ENCODE data around the gene SMOC1. TPM values are rescaled to one million over a fixed set of nuclear protein-coding genes. Genes with fewer than 3 reads are reported as not detected.

The SMOC1 gene
- total and polyA plus RNA-seq, 2 of the 8 experiments (the other 6 are each of a cell fraction or from before 2014, with no cell fraction given) = 1.6 to 2.4 TPM

- Histone ChIP-seq H3K9me3 (ENCODE audit: insufficient read depth in 2 of 2, low read depth in 1 of 2, low read length in 1 of 2) (no peaks in the 10 kb centered on the region), H3K4me1 (replicated peaks in 1 of 4; ENCODE audit: control insufficient read depth in 3 of 4, insufficient read depth in 4 of 4, low read length in 3 of 4) (peaks cover 0 to 3% (median 0%) of the 10 kb centered on the region in 4 experiments; a peak in 2 of 7 replicates), H3K27ac (ENCODE audit: low read depth, low read length) (no peak overlapping the region), H2BK20ac (ENCODE audit: low read length) (no peak overlapping the region), H3K4me2 (ENCODE audit: insufficient read depth in 1 of 2, low read depth in 2 of 2, low read length in 2 of 2) (no peak overlapping the region), H4K5ac (ENCODE audit: insufficient read length, low read depth, low read length) (no peak overlapping the region), H3K79me1 (ENCODE audit: low read depth, low read length) (no peaks in the 10 kb centered on the region), H3K23me2 (ENCODE audit: low read depth, low read length) (no peaks in the 10 kb centered on the region), H3K4ac (replicated peaks; ENCODE audit: insufficient read length, low read depth, low read length) (no peak overlapping the region), H3K9ac (replicated peaks in 1 of 4; ENCODE audit: extremely low read depth in 1 of 4, low read depth in 3 of 4, low read length in 3 of 4) (no peak overlapping the region), H4K20me1 (replicated peaks in 1 of 2; ENCODE audit: control insufficient read depth in 1 of 2, insufficient read depth in 2 of 2, low read length in 2 of 2) (no peaks in the 10 kb centered on the region), H3K4me3 (ENCODE audit: extremely low read depth in 1 of 4, insufficient read depth in 2 of 4, low read depth in 3 of 4, low read length in 4 of 4) (no peak overlapping the region), H4K91ac (replicated peaks; ENCODE audit: insufficient read length, low read length) (no peak overlapping the region), H2AFZ (ENCODE audit: low read length) (0 out of 2 replicates have a peak overlapping the region, but pooled peaks have one; percentile 43), H3K14ac (ENCODE audit: insufficient read length) (no peak overlapping the region), H2BK5ac (ENCODE audit: low read depth, low read length) (no peak overlapping the region), H3K79me2 (ENCODE audit: control insufficient read depth in 1 of 2, insufficient read depth in 2 of 2, low read length in 2 of 2) (no peaks in the 10 kb centered on the region), H3K36me3 (ENCODE audit: control insufficient read depth in 2 of 4, insufficient read depth in 4 of 4, low read length in 3 of 4) (no peaks in the 10 kb centered on the region), H2BK120ac (replicated peaks; ENCODE audit: low read depth, low read length) (no peak overlapping the region), H3K23ac (ENCODE audit: insufficient read length) (no peak overlapping the region), H3K56ac (replicated peaks; ENCODE audit: insufficient read length, low read depth, low read length) (no peak overlapping the region), H2BK12ac (ENCODE audit: low read depth, low read length) (no peak overlapping the region), H3K18ac (ENCODE audit: extremely low read depth, low read length) (no peak overlapping the region), H2BK15ac (ENCODE audit: low read length) (no peak overlapping the region), H3K27me3 (replicated peaks in 1 of 4; ENCODE audit: control insufficient read depth in 3 of 4, extremely low read depth in 1 of 4, insufficient read depth in 3 of 4, low read length in 3 of 4) (no peaks in the 10 kb centered on the region; a peak in 1 of 7 replicates), H2AK5ac (ENCODE audit: low read depth, low read length) (no peak overlapping the region), H4K8ac (ENCODE audit: extremely low read depth, insufficient read depth, low read length) (no peak overlapping the region; the same call in 1 of the 2 replicates)
- DNase-seq (ENCODE audit: low read depth in 1 of 2, low spot score in 2 of 2) (peak in 1 of 2 experiments; percentile 43), FAIRE-seq (no peak)
- CTCF ChIA-PET (ENCODE audit: partially characterized antibody) = interaction anchor here (1.9 kb wide), 1 partner anchor 21 kb away, joined by 5 read pairs; no protein-coding TSS in a partner anchor
- WGBS, 2 experiments (ENCODE audit: extremely low coverage in 1 of 2, insufficient coverage in 1 of 2, insufficient read length in 1 of 2, insufficient replicate concordance in 2 of 2, low coverage in 1 of 2, low lambda C conversion rate in 2 of 2, missing lambda C conversion rate in 1 of 2) = 85% methylated on average over 33 of the region's 35 CpGs; no CpG with 5 or more reads in 1 of the 2 experiments
- POLR2A ChIA-PET (ENCODE audit: partially characterized antibody) = no interaction called here
- no peak for TF ChIP-seq GTF2F1 (IDR thresholded peaks at IDR 0.05; ENCODE audit: borderline replicate concordance, low read depth, low read length)
- no peak for TF ChIP-seq EP300 (IDR thresholded peaks at IDR 0.05; ENCODE audit: borderline replicate concordance in 1 of 2, low read depth in 2 of 2, low read length in 2 of 2)
- TF ChIP-seq SP1 (IDR thresholded peaks at IDR 0.05; ENCODE audit: low read depth, low read length) = no peak
- TF ChIP-seq BRCA1 (IDR thresholded peaks at IDR 0.05; ENCODE audit: low read depth, low read length) = no peak
- no peak for TF ChIP-seq CBX5 (IDR thresholded peaks at IDR 0.05; ENCODE audit: low read depth, low read length)
- TF ChIP-seq RNF2 (IDR thresholded peaks at IDR 0.05; ENCODE audit: borderline replicate concordance, low read depth, low read length, missing control alignments, poor library complexity, severe bottlenecking) = no peak
- no peak for TF ChIP-seq PHF8 (conservative IDR thresholded peaks at IDR 0.05; ENCODE audit: low read depth, low read length)
- no peak for TF ChIP-seq NANOG (IDR thresholded peaks at IDR 0.05; ENCODE audit: insufficient read depth, low read depth, low read length, poor library complexity, severe bottlenecking)
Observed at GRCh38 chr14:69850086-69850735, 29.0 kb upstream of the SMOC1 start.

Measured in H1 (cell line).